Measurements from ENCODE around the gene MAX.

The MAX gene, protein sequence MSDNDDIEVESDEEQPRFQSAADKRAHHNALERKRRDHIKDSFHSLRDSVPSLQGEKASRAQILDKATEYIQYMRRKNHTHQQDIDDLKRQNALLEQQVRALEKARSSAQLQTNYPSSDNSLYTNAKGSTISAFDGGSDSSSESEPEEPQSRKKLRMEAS

DNA sequence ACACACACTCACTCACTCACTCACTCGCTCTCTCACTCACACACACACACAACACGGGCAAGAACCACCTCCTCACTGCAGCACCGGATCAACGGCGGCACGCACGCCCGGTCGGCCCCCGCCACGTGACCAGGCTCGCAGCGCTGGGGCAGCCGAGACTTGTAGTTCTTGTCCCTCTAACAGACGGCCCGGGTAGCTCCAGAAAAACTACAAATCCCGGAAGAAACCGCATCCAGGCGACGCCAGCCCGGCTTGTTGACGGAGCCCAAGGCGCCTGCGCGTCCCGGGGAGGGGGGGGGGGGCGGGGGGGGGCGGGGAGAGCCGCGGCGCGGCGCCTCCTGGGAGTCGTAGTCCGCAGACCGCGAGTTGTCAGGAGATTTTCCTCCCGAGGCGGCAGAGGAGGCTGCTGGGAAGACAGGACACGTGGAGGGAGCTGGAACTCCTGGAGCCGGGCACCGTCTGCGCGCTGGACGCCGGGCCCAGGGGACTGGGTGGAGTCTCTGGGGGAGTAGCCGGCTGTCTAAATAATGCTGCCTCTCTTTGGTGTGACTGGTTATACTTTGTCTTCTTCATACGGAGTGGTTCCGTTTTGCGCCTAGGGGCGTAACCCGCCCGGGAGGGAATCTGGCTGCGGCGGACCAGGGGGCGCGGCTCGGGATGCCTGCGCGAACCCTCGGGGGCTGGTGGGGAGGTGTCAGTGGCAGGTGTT, at the start of gene MAX:
Gene MAX, minus strand, starts transcription at position 77 of the 709 bp plus-strand sequence. CDS start 178 bp downstream, outside the sequence.
- no peak for FAIRE-seq

DNA sequence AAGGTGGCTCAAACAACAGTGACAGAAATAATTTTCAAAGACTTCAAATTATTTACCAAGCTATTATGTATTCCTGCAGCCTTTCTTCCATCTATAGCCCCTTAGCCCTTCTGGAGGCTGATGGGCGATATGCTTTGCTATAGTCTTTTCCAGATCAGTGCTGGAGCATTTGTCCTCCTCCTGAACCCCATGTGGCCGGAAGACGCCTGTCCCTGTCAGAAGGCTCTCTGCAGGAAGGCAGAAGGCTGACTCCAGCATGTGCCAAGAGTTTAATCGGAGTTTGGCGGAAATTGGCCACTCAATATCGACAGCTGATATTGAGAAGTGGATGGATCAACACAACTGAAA, 49.3 kb upstream of the MAX start:
- FAIRE-seq: no peak

DNA sequence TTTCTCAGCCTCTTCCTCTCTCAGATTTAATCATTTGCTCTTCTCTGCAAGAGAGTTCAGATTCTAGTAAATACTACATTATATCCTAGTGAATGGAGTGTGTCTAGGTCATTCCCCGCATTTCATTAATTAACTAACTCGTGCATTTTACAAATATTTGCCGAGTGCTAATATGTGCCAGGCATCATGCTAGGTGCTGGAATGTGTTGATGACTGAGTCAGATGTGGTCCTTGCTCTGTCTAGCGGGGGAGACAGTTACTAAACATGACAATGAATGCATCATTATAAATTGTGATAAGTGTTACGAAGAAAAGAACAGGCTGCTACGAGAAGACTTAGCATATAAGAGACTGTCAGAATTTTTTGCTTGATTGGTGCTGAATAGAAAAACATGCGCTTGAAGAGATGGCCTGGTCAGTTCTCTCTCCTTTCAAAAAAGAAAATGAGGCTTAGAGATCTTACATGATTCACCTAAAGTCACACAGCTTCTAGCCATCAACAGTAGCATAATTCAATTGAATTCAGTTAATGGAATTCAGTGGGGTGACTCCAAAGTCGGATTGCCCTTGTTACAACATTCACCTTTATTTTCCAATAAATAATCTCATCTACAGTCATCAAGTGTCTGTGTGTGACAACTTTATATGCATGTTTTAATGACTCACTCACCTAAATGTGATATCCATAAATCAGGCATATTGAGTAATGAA, 48.7 kb upstream of the MAX start:
- FAIRE-seq: no peak

DNA sequence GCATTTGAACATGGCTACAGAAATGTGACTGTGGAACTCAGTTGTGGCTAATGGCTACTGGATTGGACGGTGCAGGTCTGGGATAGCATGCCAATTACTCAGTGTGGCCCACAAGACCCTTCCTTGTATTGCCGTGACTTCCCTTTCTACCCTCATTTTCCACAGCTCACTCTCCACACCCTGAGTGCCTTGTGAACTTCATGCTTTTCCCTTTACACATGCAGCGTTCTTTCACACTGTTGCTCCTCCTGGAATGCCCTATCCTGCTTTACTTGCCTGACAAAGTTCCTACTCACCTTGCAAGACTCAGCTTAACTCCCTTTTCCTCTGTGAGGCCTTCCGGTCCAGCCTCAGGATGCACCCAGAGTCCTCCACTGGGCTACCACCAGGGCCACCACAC, 46.8 kb upstream of the MAX start:
- no peak for FAIRE-seq

DNA sequence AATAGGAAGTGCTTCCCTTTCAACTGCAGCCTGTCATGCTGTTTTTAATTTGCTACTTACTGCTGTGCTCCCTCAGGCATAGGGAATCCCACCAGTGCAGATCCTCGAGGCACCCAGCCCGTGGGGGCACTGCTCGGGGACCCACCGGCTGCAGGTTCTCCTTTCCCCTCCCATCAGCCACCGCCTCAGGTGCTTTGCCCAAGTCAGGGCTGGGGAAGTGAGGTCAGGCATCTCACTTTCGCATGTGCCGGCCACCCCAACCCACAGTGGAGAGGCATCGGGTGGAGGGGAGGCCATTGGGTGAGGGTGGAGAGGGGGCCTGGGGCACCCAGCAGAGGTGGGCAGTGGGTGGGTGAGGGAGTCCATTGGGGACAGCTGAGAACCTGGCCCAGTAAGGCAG, 41.9 kb upstream of the MAX start:
- FAIRE-seq: no peak

DNA sequence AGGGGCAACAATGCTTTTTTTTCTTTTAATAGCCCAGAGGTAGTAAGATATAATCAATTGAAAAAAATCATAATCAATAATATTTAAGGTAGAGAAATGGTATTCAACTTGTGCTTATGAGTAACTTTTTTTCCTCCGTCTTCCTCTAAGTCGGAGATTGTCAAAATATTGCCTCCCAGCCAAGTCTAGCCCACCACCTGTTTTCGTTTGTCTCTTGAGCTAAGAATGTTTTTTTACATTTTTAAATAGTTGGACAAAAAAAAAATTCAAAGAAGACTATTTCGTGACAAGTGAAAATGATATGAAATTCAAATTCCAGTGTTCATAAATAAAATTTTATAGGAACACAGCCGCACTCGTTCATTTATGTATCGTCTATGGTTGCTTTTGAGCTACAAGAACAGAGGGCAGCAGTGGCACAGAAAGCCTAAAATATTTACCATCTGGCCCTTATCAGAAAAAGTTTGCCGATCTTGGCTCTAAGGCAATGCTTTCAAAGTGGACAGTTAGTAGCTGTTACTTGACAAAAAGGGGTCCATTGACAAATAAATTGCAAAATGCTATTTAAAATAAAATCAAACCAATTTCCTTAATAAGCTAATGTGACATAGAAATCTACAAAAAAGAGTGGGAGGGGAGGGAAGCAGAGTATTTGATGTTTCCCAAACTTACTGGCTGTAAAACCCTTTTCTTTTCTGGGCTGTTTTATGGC, 40.8 kb upstream of the MAX start:
- FAIRE-seq: no peak

DNA sequence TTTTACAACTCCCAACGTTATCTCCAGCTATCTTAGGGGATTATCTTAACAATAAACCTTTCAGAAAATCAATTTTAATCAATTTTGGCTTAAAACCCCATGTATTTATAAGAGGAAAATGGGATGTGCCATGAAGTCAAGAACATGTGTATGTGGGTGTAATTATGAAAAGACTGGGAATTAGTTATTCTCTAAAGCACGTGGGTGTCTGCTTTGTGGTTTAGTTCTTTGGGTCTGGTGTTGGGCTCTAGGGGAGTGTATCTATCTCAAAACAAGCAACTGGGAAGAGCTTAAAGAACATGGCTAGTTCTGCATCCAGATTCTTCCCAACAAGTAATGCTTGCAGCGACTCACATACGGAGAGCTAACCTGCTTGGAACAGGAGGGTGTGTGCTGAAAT, 40.1 kb upstream of the MAX start:
- FAIRE-seq: no peak

DNA sequence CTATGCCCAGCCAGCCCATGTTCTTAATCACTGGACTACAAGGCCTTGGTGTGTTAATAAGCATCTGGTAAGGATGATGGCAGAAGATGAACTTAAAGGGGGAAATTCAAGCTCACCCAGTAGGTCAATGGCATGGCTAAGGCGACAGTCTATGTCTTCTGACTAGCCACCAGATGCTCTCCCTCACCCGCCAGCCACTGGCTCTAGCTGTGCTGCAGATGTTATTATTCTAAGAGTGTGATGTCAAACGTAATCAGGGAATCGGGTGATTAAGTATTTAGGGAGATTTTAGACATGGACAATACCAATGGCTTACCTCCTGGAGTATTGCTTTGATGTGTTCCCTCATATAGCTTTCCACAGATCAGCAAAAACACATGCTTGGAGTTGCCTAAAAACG, 39.2 kb upstream of the MAX start:
- no peak for FAIRE-seq

DNA sequence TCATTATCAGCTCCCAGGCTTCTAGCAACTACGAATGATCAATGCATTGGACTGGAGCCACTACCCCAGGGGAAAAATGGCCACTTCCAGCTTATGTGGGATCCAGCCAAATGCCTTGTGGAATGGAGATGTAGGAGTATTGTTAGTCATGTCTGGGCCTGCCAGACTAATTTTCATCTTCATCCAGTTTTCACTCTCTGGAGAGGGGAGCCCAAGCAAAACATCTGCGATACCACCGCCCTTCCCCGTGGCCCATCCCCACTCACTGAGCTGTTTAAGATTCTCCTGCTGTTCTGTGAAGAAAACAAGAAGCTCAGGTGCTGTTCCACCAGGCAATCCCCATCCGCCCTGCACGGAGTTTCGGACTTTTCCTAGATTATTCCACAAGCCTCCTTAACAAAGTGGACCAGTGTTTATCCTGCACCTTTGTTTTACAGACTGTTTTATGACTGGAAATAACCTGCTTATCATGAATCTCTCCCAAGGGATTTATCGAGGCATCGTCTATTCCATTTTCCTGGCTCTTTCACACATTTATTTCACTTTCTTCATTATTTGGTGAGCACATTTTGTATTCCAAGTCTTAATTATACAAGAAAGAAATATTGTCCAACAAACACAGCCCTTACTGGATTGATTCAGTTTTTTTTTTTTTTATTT, 35.5 kb upstream of the MAX start:
- FAIRE-seq: no peak

DNA sequence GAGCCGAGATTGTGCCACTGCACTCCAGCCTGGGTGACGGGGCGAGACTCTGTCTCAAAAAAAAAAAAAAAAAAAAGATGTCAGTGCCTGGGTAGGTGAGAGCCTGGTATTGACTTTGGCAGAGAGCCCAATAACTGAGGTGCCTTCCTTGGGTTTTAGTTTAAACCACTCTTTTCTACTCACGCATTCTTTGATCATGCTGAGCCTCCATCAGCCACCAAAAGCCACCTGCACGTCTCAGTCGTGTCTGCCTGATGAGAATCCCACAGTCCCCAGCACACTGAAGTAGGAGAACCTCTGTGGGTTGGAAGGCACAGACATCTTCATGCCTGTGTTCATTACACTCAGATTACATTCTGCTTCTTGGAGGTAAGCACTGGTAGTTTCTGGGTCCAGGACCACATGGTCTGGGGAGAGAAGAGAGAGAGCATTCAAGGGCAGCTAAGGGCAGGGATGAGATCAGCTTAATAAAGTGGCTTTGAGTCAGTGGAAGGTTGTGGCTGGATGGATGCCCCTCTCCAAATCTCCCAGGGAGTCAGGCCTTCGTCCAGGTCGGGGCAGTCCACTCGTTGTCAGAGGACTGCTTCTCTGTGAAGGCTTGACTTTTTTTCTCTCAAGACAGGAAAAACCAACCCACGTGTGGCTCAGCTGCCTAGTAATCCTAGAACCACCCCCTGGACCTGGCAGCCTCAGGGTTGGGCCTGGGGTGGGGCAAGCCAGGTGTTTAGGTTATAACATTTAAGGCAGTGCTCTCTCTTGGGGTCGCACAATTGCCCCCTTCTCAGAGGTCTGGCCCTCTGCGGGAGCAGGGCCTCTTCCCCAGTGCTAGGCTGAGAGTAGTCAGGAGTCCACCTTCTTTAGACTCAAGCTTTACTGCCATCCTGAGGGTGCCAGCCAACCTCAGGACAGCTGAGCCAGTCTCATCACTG, 32.6 kb upstream of the MAX start:
- FAIRE-seq: no peak

DNA sequence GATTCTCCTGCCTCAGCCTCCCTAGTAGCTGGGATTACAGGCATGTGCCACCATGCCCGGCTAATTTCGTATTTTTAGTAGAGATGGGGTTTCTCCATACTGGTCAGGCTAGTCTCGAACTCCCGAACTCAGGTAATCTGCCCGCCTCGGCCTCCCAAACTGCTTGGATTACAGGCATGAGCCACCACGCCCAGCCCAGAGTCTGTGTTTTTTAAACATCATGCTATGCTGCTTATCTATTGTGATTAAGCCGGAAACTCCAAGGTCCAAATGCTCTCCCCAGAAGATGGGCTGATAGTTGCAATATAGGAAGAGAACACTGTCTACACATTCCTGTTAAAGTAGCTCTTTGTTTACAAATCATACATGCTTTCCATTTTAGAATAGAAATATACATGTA, 30.5 kb upstream of the MAX start:
- FAIRE-seq: no peak

DNA sequence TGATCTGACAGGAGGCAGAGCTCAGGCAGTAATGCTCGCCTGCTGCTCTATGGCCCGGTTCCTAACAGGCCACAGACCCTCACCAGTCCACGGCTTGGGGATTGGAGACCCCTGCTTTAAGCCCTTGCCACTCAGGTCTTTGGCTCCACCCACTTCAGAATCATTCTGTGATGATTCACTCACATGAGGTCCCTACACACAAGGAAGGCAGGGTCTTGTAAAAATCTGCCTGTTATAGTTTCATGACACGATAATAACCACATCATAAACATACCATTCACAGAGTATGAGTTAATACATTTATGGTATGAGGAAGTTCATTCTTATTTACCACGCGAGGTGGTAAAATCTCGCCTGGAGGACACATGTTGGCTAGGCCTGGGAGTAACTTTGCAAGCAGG, 29.0 kb upstream of the MAX start:
- FAIRE-seq: no peak

DNA sequence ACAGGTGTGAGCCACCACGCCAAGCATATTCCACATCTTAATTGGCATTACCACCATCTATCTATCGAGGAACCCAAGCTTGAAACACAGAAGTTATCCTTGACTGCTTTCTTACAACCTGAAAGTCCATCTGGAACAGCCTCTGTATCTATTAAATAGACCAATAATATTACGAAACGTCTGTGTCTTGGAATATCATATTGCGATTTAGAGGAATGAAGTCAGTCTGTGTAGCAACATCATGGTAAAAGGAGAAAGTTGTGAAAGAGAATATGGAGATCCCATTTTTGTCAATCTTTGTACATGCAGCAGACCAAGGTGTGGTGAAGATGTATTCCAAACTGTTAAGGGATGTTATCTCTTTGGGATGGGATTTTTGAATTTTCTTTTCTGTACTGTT, 25.8 kb upstream of the MAX start:
- no peak for FAIRE-seq

DNA sequence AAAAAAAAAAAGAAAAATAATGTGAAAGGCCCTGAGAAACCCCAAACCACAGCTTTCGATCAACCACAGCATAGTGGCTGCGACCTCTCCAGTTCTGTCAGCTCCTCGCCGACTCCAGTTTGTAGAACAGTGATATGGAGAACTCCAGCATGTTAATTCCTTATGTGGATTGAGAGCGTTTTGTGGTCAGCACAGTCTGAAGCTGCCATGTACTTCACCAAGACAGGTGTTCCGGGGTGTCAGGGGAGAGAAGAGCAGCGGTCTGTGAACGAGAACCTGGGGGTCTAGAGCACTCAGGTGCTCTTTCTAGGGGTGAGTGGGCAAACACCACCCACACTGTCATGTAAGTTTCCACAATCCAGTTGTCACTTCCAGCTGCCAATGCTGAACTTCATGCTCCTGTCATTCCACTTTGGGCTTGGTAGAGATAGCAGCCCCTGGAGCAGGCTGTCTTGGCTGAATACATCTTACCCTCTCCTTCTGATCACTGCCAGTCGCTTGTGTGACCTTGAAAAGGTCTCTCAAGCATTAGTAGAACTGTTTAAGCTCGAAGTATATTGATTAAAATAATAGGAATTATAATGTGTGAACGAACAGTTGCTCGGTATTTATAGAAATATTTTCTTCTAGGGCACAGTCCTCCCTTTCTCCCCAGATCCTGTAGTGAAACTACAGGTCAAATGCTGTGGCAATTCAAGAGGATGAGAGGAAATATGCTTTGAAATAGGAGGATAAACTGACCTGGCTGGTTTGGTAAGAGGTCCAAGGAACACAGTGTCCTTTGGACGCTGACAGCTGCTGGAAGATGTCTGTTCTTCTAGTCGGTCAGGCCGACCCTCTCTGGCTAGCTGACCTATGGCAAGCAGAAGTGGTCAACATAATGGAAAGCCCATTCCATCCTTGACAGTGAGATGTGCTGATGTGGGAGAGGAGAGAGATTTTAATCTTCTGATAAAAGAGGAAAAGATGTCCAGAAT, 15.7 kb upstream of the MAX start:
- no peak for FAIRE-seq

DNA sequence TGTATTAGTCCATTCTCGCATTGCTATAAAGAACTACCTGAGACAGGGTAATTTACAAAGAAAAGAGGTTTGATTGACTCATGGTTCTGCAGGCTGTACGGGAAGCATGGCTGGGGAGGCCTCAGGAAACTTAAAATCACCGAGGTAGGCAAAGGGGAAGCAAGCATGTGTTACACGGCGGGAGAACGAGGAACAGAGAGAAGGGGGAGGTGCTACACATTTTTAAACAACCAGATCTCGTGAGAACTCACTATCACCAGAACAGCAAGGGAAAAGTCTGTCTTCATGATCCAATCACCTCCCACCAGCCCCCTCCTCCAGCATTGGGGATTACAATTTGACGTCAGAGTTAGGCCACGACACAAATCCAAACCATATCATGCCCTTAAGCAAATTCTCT, 13.3 kb upstream of the MAX start:
- FAIRE-seq: no peak

DNA sequence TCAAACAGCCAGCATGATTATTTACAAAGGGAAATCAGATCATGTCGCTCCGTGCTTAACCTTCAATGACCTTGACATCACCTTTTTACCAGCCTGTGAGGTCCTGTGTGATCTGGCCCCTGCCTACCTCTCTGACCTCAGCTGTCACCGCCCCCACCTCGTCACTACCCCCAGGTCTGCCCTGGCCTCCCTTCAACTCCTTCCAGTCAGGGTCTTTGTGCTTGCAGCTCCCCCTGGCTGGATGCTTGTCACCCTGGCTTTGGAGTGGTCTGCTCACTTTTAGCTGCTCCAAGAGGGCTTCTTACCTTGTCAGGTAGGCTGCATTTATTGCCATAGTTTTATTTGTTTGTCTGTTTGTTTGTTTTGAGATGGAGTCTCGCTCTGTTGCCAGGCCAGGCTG, 8.2 kb upstream of the MAX start:
- no peak for FAIRE-seq

DNA sequence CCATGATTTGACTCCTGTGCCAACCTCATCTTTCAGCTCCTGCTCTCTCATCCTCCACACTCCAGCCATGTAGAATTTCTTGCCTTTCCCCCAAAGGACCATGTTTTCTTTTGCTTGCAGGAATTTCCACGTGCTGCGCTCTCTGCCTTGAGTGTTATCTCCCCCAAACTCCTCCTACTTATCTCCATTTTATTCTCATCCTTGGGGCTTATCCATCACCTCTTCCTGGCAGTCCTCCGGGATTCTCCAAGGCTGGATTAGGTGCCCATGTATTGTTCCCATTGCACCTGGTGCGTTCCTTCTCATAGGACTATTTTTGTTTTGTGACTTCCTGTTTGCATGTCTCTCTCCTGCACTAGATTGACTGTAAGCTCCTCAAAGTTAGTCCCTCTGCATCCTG, 7.0 kb upstream of the MAX start:
- FAIRE-seq: no peak

DNA sequence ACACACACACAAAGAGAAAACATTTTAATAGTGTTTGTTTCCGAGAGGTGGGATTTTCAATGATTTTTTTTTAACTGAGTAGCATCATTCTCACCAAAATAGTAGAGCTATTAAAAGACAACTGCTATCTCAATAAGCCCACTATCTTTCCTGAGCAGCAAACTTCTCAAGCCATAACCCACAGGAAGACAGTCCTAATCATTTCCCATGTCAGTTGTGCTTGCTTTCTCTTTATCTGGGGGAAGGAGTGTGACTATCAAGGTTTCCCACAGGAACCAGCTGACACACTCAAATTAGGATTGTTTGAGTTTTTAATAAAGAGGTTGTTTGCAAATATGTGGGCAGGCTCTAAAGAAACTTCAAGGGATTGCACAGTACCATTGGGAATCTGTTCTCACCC, 4.9 kb upstream of the MAX start:
- no peak for FAIRE-seq

DNA sequence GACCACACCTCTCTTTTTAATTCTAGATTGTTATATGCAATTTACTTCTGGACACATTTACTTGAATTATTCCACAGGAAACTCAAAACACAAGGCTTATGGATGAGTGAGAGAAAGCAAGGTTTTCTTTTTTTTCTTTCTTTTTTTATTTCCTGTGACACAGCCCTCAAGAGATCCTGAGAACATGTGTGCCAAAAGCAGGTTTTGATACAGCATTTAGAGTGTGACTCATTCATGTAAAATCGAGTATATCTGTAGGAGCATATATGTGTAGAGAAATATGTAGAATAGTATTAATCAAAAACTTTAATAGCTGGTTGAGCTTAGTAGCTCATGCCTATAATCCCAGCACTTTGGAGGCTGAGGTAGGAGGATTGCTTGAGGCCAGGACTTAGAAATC, 4.4 kb upstream of the MAX start:
- FAIRE-seq: no peak

DNA sequence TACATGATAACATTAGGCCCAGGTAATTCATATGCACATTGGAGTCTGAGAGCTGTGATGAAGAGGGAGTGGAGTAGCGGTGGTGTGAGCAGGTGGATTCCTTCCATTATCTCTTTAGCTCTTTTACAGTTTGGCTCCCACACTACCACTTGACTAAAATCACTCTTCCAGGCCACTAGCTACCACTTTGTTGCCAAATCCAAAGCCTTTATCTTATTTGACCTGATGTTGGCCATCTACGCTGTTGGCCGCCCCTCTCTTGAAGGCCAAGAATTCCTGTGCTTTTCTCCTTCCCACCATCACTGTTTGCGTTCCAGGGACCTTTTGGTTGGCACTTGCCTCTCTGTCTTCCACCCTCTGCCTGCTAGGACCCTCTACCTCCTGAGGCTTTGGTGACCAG, 4.0 kb upstream of the MAX start:
- FAIRE-seq: no peak

DNA sequence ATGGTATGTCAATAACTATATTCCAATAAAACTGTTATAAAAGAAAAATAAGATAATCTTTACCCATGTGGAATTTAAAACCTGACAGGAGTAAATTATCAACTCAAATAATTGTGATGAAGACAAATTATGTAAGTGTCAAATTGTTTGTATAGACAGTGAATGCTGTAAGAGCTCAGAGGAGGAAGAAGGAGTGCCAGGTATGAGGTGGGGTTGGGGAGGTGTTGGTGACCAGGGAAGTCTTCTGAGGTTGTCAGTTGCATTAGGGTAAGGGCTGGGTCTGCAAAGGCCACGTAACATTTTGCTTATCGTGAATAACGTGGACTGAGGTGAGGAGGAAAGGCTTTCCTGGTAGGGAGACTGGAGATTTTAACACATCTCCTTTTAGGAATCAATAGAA, 2.5 kb upstream of the MAX start:
- no peak for FAIRE-seq

Data from TTC549 (cell line).